D341Med (cell line): Measurements from ENCODE around the gene MAT2A.
"Not testable (repeated sequence)": the region's sequence is repeated elsewhere in the genome, so short reads cannot be mapped to it uniquely, and the experiment has no call there.

Experiments
- DNase-seq: peaks from one replicate; pipeline ENCODE4 v3.0.0; 2012; ENCODE audit warnings: low spot score

The MAT2A gene

DNA sequence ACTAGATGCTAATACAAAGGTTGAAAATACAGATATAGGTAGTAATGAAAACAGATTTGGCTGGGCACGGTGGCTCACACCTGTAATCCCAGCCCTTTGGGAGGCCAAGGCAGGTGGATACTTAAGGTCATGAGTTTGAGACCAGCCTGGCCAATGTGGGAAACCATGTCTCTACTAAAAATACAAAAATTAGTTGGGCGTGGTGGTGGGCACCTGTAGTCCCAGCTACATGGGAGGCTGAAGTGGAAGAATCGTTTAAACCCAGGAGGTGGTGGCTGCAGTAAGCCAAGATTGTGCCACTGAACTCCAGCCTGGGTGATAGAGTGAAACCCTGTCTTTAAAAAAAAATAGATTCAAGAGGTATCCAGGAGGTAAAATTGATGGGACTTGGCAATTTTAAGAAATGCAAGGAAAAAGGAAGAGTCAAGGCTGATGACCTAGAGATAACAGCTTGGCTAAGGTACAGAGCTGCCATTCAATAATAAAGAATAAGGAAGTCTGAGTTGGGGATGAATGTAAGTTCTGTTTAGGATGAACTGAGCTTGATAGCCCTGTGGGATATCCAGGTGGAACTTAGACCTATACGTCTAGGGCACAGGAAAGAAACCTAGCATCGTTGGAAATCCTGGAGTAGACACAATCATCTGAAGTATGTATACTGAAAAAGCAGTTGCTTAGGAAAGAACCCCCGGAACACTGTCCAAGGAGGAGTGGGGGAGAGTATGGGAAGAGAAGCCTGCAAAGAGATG is 9.1 kb downstream of the MAT2A start:
- no peak for DNase-seq

DNA sequence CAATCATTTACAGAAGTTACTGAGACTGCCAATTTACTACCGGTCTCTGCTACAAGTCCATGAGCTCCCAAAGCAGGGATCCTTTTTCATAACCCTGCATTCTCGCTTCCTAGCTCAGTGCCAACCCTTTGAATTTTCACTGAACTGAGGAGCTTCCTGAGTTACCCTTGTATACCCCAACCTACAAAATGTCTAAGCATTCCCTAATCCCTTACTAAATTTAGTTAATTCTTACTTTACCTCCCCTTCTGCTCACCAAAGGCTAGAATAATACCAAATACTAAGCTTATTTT is 9.6 kb downstream of the MAT2A start:
- DNase-seq = no peak

- DNase-seq = no peak
Measured at GRCh38 chr2:85549095-85549494, 10.1 kb downstream of the MAT2A start.

DNA sequence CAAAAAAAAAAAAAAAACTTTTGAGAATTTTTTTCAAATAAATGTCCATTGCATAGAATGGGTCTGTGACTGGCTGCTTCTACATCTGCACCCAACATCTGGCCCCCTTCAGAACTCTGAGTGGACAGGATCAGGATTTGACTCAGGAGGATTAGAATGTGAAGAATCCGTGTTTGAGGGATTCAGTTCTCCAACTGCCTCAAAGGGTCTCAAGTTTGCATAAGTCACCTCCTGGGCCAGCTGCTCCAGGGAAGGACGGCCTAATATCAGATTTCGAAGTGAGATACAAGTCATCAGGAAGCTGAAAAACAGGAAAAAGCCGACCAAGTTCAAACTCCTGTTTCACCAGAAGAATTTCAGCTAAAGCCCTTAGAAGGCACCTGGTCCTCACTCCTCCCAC is 10.9 kb downstream of the MAT2A start:
- DNase-seq = no peak

DNA sequence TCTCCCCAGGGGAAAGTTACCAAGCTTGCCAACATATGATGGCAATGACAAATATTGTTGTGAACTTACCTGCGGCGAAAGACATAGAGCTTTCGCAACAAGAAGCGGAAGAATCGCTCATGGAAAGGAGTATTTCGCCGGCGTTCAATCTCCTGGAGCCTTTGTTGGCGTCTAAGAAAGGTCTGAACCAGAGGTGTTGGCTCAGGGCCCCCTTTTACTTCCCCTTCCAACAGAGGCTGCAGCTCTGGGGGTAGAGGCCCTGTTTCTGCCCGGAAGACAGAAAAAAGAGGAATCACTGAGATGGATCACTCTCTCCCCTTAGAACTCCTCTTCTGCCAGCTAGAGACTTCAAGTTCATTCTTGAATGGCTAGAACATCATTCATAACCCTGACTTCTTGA is 11.5 kb downstream of the MAT2A start:
- DNase-seq = no peak

GRCh38 chr2:85551698-85552678 is 13.0 kb downstream of the MAT2A start:
- peak; percentile 69 for DNase-seq

GRCh38 chr2:85553184-85553583 is 14.2 kb downstream of the MAT2A start:
- DNase-seq = no peak

DNA sequence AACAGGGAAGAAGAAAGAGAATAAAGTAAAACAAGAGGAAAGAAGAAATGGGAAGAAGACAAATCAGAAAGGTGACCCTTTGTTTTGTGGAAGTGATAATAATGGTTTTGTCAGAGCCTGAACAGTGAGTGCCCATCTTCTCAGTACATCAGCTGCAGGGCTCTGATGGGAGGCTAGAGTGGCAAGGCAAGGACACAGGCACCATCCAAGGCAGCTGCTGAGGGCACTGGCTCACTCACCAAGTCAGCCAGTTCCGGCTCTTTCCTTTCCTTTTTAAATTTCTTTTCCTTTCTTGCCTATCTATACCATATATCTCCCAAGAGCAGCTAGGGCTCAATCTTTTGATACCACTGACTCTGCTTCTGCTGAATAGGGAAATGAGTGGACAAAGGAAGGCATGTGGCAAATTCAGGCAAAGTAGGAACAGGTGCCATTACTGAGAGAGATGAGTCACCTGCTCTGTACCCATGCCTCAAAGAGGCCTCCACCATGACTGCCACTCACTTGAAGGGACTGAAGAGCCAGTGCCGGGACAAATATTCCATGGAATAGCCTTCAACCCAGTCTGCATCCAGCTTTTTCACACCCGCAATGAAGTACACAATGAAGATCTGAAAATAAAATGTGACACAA is 16.1 kb downstream of the MAT2A start:
- no peak for DNase-seq

DNA sequence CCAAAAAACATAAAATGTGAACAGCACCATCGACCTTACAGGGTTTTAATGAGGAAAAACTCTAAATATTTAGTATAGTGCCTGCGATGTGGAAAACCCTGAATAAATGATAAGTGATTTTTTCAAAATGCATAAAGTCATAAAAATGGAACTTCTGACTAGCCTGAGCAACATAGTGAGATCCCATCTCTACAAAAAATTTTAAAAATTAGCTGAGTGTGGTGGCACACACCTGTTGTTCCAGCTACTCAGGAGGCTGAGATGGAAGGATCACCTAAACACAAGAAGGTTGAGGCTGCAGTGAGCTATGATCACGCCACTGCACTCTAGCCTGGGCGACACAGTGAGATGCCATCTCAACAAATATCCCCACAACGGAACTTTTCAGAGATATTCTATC is 18.2 kb downstream of the MAT2A start:
- DNase-seq = no peak

DNA sequence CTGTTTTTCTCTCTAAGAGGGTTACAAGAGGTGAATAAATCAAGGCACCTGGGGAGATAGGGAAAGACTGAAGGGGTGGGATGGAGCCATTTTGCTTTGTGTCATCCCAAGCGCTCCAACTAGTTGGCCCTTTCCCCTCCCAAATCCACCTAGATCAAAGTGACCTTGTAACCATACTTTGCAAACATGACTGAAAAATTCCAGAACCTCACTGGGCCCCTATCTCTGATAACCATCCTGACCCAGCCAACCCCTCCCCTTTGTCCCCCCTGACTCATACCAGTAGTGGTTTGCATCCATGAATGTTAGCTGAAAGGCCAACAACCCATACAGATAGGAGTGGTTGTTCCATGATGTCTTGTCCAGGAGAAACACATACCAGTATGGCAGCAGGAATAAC is 19.2 kb downstream of the MAT2A start:
- DNase-seq = no peak

DNA sequence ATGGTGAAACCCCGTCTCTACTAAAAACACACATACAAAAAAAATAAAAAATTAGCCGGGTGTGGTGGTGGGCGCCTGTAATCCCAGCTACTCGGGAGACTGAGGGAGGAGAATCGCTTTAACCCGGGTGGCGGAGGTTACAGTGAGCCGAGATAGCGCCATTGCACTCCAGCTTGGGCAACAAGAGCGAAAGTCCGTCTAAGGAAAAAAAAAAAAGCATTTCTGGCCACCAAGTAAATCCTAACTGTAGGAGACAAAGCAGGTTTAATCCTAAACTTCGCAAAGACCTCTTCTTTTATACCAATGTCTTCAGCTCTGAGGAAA is 21.4 kb downstream of the MAT2A start:
- DNase-seq = not testable (repeated sequence)

GRCh38 chr2:85560812-85561279 is 21.9 kb downstream of the MAT2A start:
- DNase-seq = no peak

DNA sequence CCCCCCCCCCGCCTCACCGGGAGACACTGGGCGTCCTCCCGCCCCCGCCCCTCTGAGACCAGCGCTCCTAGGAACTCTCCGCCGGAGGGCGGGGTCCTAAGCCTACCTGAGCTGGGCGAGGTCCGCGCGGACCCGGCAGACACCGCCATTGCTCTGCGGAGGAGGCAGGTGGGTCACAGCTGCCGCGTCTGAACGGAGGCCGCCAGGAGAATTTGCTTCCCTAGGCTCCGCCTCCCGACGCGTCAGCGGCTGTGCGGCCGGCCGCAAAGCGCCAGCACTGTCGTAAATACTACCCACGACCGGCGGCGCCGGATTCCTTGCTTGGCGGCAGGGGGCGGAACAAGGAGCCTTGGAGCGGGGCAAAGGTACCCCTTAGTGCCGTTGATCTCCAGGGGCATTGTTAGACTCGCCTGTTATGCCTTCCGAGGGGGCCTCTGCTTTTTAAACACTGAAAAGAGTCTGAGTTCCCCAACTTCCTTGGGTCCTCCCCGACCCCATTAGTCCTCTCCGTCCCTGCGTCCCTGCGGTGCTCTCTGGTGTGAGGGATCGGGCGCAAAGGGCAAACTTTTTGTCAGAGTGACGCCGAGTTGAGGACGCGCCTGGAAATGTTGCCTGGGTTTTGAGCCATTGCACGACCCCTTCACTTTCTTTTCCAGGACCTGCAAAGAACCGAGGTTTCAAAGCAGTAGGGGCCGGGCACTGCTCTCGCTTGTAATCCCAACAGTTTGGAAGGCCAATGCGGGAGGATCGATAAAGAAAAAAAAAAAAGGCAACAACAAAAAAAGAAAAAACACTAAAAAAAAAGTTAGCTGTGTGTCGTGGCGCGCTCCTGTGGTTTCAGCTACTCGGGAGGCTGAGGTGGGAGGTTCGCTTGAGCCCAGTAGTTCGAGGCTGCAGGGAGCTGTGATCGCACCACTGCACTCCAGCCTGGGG is 22.6 kb downstream of the MAT2A start, which contains the start of gene GGCX:
Gene GGCX (minus strand): TSS at position 214 of the 933 bp plus-strand sequence. CDS start 65 bp downstream, at position 149.
- peak; percentile 95 for DNase-seq

- no peak for DNase-seq
Measured at GRCh38 chr2:85564144-85564563, 25.2 kb downstream of the MAT2A start.

DNA sequence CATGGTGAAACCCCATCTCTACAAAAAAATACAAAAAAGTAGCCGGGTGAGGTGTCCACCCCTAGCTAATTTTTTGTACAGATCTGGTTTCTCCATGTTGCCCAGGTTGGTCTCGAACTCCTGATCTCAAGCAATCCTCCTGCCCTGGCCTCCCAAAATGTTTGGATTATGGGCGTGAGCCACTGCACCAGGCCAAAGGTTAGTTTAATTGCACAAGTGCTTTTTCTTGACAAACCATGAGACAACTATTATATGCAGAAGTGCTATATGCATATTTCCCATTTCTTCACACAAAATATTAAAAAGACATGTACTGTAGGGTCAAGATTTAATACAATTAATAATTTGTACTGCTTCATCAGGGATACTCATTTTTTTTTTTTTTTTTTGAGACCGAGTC is 27.3 kb downstream of the MAT2A start:
- no peak for DNase-seq

GRCh38 chr2:85575739-85576138 is 36.8 kb downstream of the MAT2A start:
- DNase-seq = no peak

- DNase-seq = no peak
Measured at GRCh38 chr2:85577063-85577385, 38.1 kb downstream of the MAT2A start.

DNA sequence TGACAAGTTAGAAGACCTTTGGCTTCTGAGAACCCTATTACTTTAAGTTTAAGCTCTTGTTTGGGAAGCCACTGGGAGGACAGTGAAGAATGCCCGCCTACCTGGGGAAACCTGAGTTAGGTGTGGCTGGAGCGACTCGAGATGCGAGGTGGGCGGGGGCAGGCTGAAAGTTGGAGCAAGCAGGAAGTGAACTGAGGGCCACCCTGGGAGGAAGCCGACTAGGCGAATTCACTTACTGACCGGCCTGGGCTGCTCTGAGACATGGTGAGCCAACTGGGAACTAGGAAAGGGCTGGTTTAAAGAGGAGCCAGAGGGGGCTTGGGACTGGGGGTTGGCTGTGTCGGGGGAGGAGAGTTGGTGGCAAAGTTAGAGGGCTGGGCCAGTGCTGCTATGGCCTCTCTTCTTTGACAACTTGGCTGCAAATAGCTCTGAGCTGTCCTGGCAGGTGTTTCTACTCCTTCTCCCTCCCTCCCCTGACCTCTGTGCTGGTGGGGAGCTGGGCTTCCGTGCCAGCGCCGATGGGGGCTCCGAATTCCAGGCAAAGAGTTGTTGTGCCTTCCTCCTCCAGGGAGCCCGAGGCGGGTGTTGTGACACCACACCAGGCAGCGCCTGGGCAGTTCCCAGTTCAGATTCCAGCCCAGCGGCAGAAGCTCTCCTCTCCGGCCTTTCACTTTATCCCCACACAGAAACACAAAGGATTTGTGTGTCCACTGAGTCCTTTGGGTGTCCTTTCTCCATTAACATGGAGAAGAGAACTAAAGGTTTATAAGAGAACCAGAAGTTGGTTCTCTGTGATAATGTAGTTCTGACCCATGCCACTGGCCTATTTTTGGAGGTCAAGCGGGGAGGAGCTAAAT is 38.6 kb downstream of the MAT2A start, which contains the start of gene VAMP8:
Gene VAMP8 (plus strand): TSS at position 201 of the 857 bp plus-strand sequence. CDS start 61 bp downstream, at position 262.
- DNase-seq = no peak

DNA sequence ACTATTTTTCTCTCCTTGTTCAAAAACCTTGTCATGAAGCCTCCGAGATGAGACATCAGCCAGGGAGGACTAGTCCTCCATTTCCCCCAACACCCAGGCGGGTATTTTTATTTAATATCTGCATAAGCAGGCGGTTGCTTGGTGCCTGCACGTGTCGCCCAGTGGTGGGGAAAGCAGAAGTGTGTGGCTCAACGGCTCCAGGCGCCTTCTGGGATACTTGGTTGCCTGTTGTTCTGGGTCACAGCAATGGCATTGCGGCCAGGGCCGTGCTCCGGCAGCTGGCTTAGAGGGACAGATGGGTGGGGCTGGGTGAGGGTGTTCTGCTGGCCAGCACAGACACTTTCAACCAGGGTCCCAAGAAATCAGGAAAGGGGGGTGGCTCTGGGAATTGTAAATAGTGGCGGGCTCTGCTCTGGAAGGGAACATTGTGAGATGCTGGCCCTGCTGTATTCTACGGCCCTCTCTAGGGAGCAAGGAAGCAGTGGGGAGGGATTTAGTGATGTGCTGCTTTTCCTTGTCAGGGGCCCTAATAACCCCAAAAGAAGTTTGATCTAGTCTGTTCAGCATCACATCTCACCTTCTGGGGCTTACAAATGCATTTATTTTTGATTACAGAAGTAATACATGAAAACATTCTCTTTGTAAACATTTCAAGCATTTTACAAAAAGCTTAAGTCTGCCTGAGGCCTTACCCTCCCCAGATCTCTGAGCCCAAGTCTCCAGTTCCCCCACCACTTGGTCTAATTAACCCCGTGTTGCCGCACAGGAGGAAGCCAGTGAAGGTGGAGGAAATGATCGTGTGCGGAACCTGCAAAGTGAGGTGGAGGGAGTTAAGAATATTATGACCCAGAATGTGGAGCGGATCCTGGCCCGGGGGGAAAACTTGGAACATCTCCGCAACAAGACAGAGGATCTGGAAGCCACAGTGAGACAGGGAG is 39.5 kb downstream of the MAT2A start:
- DNase-seq = no peak
